ENCODE measurements around the gene VEPH1.
A peak's percentile ranks its signal among the peaks of the same experiment; 100 is the strongest.

VEPH1 gene

GRCh38 chr3:157249606-157250005 is 253.6 kb downstream of the VEPH1 start:
- no peak for DNase-seq

GRCh38 chr3:157248590-157249422 is 254.4 kb downstream of the VEPH1 start:
- DNase-seq = peak in 6 of 14 donors; percentile 3 to 50 (median 25)

- no peak for DNase-seq
Observed at GRCh38 chr3:157247391-157247790, 255.8 kb downstream of the VEPH1 start.

GRCh38 chr3:157242836-157243235 is 260.4 kb downstream of the VEPH1 start:
- no peak for DNase-seq

- no peak for DNase-seq
Observed at GRCh38 chr3:157241599-157241998, 261.6 kb downstream of the VEPH1 start.

- no peak for DNase-seq
Observed at GRCh38 chr3:157240408-157240807, 262.8 kb downstream of the VEPH1 start.

GRCh38 chr3:157239082-157239704 is 264.0 kb downstream of the VEPH1 start:
- DNase-seq = peak in 9 of 14 donors; percentile 3 to 67 (median 35)

GRCh38 chr3:157238457-157238856 is 264.8 kb downstream of the VEPH1 start:
- DNase-seq = no peak

- DNase-seq = no peak
Observed at GRCh38 chr3:157237886-157238285, 265.3 kb downstream of the VEPH1 start.

- no peak for DNase-seq
Observed at GRCh38 chr3:157235291-157235690, 267.9 kb downstream of the VEPH1 start.

- no peak for DNase-seq
Observed at GRCh38 chr3:157233923-157234322, 269.3 kb downstream of the VEPH1 start.

GRCh38 chr3:157232141-157232540 is 271.1 kb downstream of the VEPH1 start:
- DNase-seq = no peak

- no peak for DNase-seq
Observed at GRCh38 chr3:157231071-157231470, 272.1 kb downstream of the VEPH1 start.

- DNase-seq = no peak
Observed at GRCh38 chr3:157226173-157226847, 276.9 kb downstream of the VEPH1 start.

- no peak for DNase-seq
Observed at GRCh38 chr3:157225001-157225400, 278.2 kb downstream of the VEPH1 start.

GRCh38 chr3:157220883-157221282 is 282.3 kb downstream of the VEPH1 start:
- no peak for DNase-seq

- DNase-seq = no peak
Observed at GRCh38 chr3:157220211-157220610, 283.0 kb downstream of the VEPH1 start.

- no peak for DNase-seq
Observed at GRCh38 chr3:157219215-157219614, 284.0 kb downstream of the VEPH1 start.
